ENCODE data around the gene BANK1. TPM values are rescaled to one million over a fixed set of nuclear protein-coding genes. Genes with fewer than 3 reads are reported as not detected.

The BANK1 gene
- total RNA-seq, 1 donor from 2014 or later, result 1.7 TPM

GRCh38 chr4:102061133-102061532 lies 270.6 kb downstream of the BANK1 start:
- DNase-seq (ENCODE audit: extremely low spot score, unreplicated experiment), result no peak
- H3K4me1 Mint-ChIP-seq (ENCODE audit: unreplicated experiment), result no peaks in the 10 kb centered on the region
- TF ChIP-seq CTCF (conservative IDR thresholded peaks at IDR 0.05), result no peak
- no peak overlapping the region for H3K27ac Mint-ChIP-seq
- no peaks in the 10 kb centered on the region for H3K9me3 Mint-ChIP-seq
- no peaks in the 10 kb centered on the region for H3K27me3 Mint-ChIP-seq
- H3K4me3 Mint-ChIP-seq, result no peak overlapping the region
- H3K36me3 Mint-ChIP-seq, result no peaks in the 10 kb centered on the region

- Mint-ChIP-seq H3K9me3 (no peaks in the 10 kb centered on the region), H3K4me1 (ENCODE audit: unreplicated experiment) (no peaks in the 10 kb centered on the region), H3K4me3 (no peak overlapping the region), H3K27me3 (no peaks in the 10 kb centered on the region), H3K27ac (no peak overlapping the region), H3K36me3 (no peaks in the 10 kb centered on the region)
- DNase-seq (ENCODE audit: extremely low spot score, unreplicated experiment), result no peak
- TF ChIP-seq CTCF (conservative IDR thresholded peaks at IDR 0.05), result no peak
Measured at GRCh38 chr4:102064747-102065442, 274.4 kb downstream of the BANK1 start.

- H3K4me1 Mint-ChIP-seq (ENCODE audit: unreplicated experiment), result no peaks in the 10 kb centered on the region
- H3K27me3 Mint-ChIP-seq, result no peaks in the 10 kb centered on the region
- no peak for DNase-seq (ENCODE audit: extremely low spot score, unreplicated experiment)
- no peak for TF ChIP-seq CTCF (conservative IDR thresholded peaks at IDR 0.05)
- no peaks in the 10 kb centered on the region for H3K36me3 Mint-ChIP-seq
- H3K27ac Mint-ChIP-seq, result no peak overlapping the region
- H3K4me3 Mint-ChIP-seq, result no peak overlapping the region
- H3K9me3 Mint-ChIP-seq, result no peaks in the 10 kb centered on the region
Measured at GRCh38 chr4:102076622-102077021, 286.1 kb downstream of the BANK1 start.

- Mint-ChIP-seq H3K27me3 (no peaks in the 10 kb centered on the region), H3K4me1 (ENCODE audit: unreplicated experiment) (no peaks in the 10 kb centered on the region), H3K4me3 (no peak overlapping the region), H3K9me3 (no peaks in the 10 kb centered on the region), H3K27ac (no peak overlapping the region), H3K36me3 (no peaks in the 10 kb centered on the region)
- no peak for TF ChIP-seq CTCF (conservative IDR thresholded peaks at IDR 0.05)
- no peak for DNase-seq (ENCODE audit: extremely low spot score, unreplicated experiment)
Measured at GRCh38 chr4:102080184-102080583, 289.7 kb downstream of the BANK1 start.

GRCh38 chr4:102089850-102090621 lies 299.5 kb downstream of the BANK1 start:
- DNase-seq (ENCODE audit: extremely low spot score, unreplicated experiment), result no peak
- Mint-ChIP-seq H3K4me3 (no peak overlapping the region), H3K9me3 (peaks cover 3% of the 10 kb centered on the region), H3K27ac (no peak overlapping the region), H3K27me3 (no peaks in the 10 kb centered on the region), H3K36me3 (no peaks in the 10 kb centered on the region), H3K4me1 (ENCODE audit: unreplicated experiment) (no peaks in the 10 kb centered on the region)
- no peak for TF ChIP-seq CTCF (conservative IDR thresholded peaks at IDR 0.05)

Data from type B pancreatic cell (in vitro differentiated cells).